NB4 (cell line): ENCODE measurements around the gene BNC2.

Source experiments
- DNase-seq: peaks from one replicate; pipeline ENCODE4 v3.0.0; 2010; ENCODE audit warnings: low read depth
- H3K4me3 ChIP-seq: one replicate; pipeline ENCODE4 v1.5.1; 2011; ENCODE audit warnings: mild to moderate bottlenecking, low read depth, low read length, moderate library complexity
- MYC ChIP-seq: IDR thresholded peaks from 2 replicates; pipeline ENCODE4 v1.6.1; 2011; ENCODE audit warnings: low read depth, low read length
- POLR2A ChIP-seq: IDR thresholded peaks from 2 replicates; pipeline ENCODE4 v1.6.1; 2011; ENCODE audit warnings: mild to moderate bottlenecking; ENCODE audit not compliant: insufficient read length; ENCODE audit errors: extremely low read depth
- TF ChIP-seq, protein P1 (sequence below): IDR thresholded peaks from one replicate; pipeline ENCODE4 v1.5.1; 2012; ENCODE audit warnings: low read depth, low read length
- TF ChIP-seq, protein P2 (sequence below): IDR thresholded peaks from 2 replicates; pipeline ENCODE4 v1.6.1; 2011; ENCODE audit warnings: low read depth, low read length

BNC2 gene

GRCh38 chr9:16449076-16449730 is 421.3 kb downstream of the BNC2 start:
- H3K4me3 ChIP-seq: no peak overlapping the region
- TF ChIP-seq MYC (no peak), POLR2A (no peak)
- TF ChIP-seq, protein P1, sequence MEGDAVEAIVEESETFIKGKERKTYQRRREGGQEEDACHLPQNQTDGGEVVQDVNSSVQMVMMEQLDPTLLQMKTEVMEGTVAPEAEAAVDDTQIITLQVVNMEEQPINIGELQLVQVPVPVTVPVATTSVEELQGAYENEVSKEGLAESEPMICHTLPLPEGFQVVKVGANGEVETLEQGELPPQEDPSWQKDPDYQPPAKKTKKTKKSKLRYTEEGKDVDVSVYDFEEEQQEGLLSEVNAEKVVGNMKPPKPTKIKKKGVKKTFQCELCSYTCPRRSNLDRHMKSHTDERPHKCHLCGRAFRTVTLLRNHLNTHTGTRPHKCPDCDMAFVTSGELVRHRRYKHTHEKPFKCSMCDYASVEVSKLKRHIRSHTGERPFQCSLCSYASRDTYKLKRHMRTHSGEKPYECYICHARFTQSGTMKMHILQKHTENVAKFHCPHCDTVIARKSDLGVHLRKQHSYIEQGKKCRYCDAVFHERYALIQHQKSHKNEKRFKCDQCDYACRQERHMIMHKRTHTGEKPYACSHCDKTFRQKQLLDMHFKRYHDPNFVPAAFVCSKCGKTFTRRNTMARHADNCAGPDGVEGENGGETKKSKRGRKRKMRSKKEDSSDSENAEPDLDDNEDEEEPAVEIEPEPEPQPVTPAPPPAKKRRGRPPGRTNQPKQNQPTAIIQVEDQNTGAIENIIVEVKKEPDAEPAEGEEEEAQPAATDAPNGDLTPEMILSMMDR: no peak
- TF ChIP-seq, protein P2, sequence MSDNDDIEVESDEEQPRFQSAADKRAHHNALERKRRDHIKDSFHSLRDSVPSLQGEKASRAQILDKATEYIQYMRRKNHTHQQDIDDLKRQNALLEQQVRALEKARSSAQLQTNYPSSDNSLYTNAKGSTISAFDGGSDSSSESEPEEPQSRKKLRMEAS: no peak
- DNase-seq: no peak

DNA sequence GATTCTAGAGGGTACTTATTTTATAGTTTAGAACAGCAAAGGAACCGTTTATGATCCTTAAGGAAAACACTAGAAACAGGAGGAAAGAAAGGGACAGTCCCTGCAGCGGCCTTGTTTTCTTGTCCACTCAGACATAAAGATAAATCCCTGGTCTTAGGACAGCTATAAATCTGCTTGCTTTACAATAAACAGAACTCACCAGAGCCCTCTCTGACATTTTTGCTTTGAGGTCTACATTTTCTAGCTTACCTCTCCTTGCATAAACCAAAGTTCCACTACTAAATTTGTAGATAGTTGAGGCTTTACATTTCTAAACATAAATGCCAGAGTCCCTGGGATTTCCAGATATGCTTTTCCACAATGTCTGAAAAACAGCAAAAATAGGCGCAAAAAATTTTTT is 422.5 kb downstream of the BNC2 start:
- no peak overlapping the region for H3K4me3 ChIP-seq
- TF ChIP-seq, protein P1: no peak
- no peak for TF ChIP-seq POLR2A
- TF ChIP-seq MYC: no peak
- TF ChIP-seq, protein P2: no peak
- no peak for DNase-seq

- no peak for DNase-seq
- TF ChIP-seq, protein P1: no peak
- no peak for TF ChIP-seq MYC
- TF ChIP-seq, protein P2: no peak
- TF ChIP-seq POLR2A: no peak
- H3K4me3 ChIP-seq: no peak overlapping the region
Observed at GRCh38 chr9:16446636-16447035, 423.8 kb downstream of the BNC2 start.

GRCh38 chr9:16445141-16445920 is 425.1 kb downstream of the BNC2 start:
- no peak for DNase-seq
- H3K4me3 ChIP-seq: no peak overlapping the region
- TF ChIP-seq POLR2A (no peak), MYC (no peak)
- TF ChIP-seq, protein P1: no peak
- TF ChIP-seq, protein P2: no peak

DNA sequence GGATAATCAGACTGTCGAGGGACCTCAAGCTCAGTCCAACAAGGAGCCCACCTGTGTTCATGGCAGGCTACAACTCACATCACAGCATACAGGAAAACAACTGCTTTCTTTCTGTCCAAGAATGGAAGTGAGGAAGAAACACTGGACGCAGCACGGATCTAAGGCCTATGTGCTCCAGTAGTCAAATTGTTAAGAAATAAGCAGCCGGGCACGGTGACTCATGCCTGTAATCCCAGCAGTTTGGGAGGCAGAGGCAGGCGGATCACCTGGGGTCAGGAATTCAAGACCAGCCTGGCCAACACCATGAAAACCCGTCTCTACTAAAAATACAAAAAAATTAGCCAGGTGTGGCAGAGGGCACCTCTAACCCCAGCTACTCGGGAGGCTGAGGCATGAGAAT is 427.8 kb downstream of the BNC2 start:
- no peak overlapping the region for H3K4me3 ChIP-seq
- TF ChIP-seq POLR2A: no peak
- TF ChIP-seq MYC: no peak
- TF ChIP-seq, protein P1: no peak
- TF ChIP-seq, protein P2: no peak
- DNase-seq: no peak
